Dermis blood vessel endothelial cell (primary cell): ENCODE data around the gene SH2B3. TPM values are rescaled to one million over a fixed set of nuclear protein-coding genes. Genes with fewer than 3 reads are reported as not detected.

ENCODE experiments used
- DNase-seq: peaks from one replicate; pipeline ENCODE4 v3.0.0; 2010
- total RNA-seq: library from RNA; depleted of rRNA; stranded (reverse); fragments of >200 nt; gene quantifications from 2 replicates; pipeline ENCODE4 v1.2.3, GENCODE V29; 2014

The SH2B3 gene
- total RNA-seq, 1 donor from 2014 or later = 93.6 TPM

GRCh38 chr12:111409780-111410430, 4.2 kb downstream of the SH2B3 start:
- DNase-seq = peak; percentile 84

GRCh38 chr12:111410431-111411184, 4.9 kb downstream of the SH2B3 start:
- no peak for DNase-seq

DNA sequence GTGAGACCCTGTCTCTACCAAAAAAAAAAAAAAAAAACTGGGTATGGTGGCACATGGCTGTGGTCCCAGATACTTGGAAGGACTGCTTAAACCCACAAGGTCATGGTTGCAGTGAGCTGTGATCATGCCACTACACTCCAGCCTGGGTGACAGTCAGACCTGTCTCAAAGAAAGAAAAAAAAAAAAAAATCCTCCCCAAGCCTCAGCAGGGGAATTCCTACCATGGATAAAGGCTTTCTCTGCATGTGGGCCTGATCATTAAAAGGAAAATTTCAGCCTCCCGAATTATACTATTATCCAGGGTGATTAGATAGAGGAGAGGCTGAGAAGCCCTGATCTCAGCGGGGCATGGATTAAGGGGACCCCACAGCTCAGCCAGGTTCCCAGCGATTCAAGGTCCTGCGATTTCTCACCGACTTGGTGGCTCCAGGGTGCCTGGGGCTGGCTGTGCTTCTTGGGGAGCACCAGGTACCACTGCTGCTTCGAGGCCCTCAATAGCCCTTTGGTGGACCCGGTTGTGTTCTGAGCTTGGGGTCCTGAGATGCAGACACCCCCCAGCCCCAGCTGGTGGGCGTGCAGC, 5.6 kb downstream of the SH2B3 start:
- DNase-seq = no peak

- DNase-seq = peak; percentile 67
Measured at GRCh38 chr12:111412007-111412829, 6.5 kb downstream of the SH2B3 start.

- peak; percentile 53 for DNase-seq
Measured at GRCh38 chr12:111412830-111413441, 7.2 kb downstream of the SH2B3 start.

GRCh38 chr12:111413442-111414086, 7.8 kb downstream of the SH2B3 start:
- DNase-seq = peak; percentile 52

DNA sequence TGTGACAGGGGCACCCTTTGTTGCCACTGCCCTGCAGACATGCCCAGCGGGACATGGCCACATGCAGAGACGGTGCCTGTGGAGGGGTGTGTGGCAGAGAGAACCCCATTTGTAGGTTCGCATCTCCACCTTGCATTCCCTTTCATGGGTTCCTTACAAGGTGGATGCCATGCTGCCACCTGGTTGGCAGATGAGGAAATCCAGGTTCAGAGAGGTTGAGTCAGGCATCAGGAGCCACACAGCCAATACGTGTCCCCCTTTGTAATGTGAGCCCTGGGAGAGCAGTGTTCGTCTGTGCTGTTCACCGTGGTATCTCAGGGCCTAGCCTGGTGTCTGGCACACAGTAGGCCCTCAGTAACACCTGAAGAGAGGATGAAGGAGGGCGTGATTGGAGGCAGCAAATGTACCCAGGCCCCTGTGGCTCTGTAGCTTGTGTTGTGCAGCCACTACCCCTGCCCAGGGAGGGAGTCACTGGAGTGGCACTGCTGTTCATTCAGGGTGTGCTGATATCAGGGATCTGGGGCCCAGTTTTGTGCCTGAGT, 9.1 kb downstream of the SH2B3 start:
- DNase-seq = no peak

DNA sequence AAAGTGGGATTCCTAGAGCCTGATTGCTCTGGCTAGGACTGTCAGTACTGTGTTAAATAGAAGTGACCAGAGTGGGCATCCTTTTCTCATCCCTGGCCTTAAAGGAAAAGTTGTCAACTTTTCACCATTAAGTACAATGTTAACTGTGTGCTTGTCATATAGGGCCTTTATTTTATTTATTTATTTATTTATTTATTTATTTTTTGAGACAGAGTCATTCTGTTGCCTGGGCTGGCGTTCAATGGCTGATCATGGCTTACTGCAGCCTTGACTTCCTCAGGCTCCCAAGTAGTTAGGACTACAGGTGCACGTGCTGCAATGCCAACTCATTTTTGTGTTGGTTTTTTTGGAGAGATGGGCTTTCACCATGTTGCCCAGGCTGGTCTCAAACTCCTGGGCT, 11.6 kb downstream of the SH2B3 start:
- no peak for DNase-seq

GRCh38 chr12:111417784-111418593, 12.3 kb downstream of the SH2B3 start:
- DNase-seq = no peak

DNA sequence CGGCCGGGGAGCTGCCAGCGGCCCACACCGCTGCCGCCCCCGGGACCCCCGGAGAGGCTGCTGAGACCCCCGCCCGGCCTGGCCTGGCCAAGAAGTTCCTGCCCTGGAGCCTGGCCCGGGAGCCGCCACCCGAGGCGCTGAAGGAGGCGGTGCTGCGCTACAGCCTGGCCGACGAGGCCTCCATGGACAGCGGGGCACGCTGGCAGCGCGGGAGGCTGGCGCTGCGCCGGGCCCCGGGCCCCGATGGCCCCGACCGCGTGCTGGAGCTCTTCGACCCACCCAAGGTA, 12.8 kb downstream of the SH2B3 start:
- no peak for DNase-seq

DNA sequence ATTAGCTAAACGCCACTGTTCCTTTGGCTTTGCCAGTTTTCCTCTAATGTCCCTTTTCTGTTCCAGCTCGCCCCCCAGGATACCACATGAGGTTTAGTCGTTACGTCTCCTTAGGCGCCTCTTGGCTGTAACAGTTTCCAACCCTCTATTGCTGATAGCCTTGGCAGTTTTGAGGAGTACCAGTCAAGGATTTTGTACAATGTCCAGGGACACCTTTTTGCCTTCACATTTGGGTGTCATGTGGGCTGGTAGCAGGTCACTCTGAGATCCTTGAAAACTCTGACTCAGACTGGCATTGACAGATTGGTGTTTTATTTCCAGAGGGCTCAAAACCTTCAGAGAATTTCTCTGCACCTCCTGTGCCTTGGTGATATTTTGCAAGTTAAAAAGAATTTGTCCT, 14.1 kb downstream of the SH2B3 start:
- DNase-seq = no peak

DNA sequence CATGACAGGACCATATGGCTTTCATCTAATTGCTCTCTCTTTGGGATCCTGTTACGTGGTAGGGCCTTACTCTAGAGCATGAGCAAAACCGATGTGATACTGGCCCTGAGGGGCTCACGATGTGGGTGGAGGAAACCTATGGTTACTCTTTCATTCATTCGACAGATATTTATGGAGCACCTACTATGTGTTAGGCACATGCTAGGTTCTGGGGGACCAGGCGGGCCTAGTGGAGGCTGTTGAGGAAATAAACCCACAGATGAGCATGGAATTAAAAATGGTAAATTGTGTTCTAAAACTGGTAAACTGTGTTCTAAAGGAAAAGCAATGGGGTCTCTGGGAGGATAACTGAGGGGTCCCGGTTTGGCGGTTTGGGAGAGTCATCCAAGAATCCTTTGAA, 14.8 kb downstream of the SH2B3 start:
- no peak for DNase-seq

- DNase-seq = no peak
Measured at GRCh38 chr12:111424189-111424792, 18.6 kb downstream of the SH2B3 start.

GRCh38 chr12:111424793-111425251, 19.1 kb downstream of the SH2B3 start:
- DNase-seq = peak; percentile 30

DNA sequence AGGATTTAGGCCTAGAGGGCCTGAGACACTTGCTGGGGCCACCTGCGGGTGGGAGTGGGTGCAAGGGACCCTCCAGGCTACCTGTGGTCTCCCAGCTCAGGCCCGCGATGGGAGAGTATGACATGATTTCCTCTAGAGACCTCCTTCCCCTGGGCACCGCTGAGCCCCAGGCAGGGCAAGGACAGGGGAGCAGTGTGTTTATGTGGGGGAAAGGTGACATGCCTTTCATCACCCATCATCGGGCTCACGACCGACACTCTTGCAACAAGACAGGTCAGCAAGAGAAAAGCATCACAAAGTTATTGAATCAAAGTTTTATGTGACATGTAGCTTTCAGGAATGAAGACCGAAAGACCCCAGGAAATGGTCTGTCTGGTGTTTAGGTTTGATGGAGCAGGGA, 19.9 kb downstream of the SH2B3 start:
- no peak for DNase-seq

- peak; percentile 58 for DNase-seq
Measured at GRCh38 chr12:111426344-111427185, 20.8 kb downstream of the SH2B3 start.

- no peak for DNase-seq
Measured at GRCh38 chr12:111427417-111428074, 21.8 kb downstream of the SH2B3 start.

GRCh38 chr12:111428081-111428727, 22.5 kb downstream of the SH2B3 start:
- DNase-seq = no peak
